ENCODE results near the gene YWHAB. TPM values are rescaled to one million over a fixed set of nuclear protein-coding genes. Genes with fewer than 3 reads are reported as not detected.
A peak's percentile ranks its signal among the peaks of the same experiment; 100 is the strongest.

Gene YWHAB
- total and polyA plus RNA-seq, 10 of the 15 experiments (the other 5 are each of a cell fraction or from before 2014, with no cell fraction given): 63.5 to 323 (median 144) TPM

DNA sequence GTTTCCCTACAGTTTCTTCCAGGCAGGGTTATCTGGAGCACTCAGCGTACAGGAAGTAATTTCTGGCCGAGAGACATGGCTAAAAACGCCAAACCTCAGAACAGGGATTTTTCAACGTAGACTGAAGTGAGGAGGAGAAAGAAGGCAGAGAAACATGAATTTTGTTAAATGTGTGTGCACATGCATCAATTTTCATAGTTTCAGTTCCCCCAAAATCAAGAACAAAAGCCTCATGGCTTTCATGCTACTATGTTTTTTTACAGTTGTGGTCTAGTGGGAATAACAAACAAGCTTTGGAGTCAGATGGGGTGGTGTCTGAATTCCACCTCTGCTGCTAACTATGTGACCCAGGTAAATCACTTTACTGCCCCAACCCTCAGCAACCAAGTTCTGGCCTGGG, 69.8 kb downstream of the YWHAB start (continued):
- TF ChIP-seq, protein P1, sequence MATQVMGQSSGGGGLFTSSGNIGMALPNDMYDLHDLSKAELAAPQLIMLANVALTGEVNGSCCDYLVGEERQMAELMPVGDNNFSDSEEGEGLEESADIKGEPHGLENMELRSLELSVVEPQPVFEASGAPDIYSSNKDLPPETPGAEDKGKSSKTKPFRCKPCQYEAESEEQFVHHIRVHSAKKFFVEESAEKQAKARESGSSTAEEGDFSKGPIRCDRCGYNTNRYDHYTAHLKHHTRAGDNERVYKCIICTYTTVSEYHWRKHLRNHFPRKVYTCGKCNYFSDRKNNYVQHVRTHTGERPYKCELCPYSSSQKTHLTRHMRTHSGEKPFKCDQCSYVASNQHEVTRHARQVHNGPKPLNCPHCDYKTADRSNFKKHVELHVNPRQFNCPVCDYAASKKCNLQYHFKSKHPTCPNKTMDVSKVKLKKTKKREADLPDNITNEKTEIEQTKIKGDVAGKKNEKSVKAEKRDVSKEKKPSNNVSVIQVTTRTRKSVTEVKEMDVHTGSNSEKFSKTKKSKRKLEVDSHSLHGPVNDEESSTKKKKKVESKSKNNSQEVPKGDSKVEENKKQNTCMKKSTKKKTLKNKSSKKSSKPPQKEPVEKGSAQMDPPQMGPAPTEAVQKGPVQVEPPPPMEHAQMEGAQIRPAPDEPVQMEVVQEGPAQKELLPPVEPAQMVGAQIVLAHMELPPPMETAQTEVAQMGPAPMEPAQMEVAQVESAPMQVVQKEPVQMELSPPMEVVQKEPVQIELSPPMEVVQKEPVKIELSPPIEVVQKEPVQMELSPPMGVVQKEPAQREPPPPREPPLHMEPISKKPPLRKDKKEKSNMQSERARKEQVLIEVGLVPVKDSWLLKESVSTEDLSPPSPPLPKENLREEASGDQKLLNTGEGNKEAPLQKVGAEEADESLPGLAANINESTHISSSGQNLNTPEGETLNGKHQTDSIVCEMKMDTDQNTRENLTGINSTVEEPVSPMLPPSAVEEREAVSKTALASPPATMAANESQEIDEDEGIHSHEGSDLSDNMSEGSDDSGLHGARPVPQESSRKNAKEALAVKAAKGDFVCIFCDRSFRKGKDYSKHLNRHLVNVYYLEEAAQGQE (IDR thresholded peaks at IDR 0.05; ENCODE audit: low read depth, low read length): no peak
- no peak for TF ChIP-seq FOXM1 (IDR thresholded peaks at IDR 0.05; ENCODE audit: low read depth, low read length)
- TF ChIP-seq STAT1 (conservative IDR thresholded peaks at IDR 0.05): no peak
- TF ChIP-seq PAX5 (IDR thresholded peaks at IDR 0.05; ENCODE audit: borderline replicate concordance, low read depth, low read length): no peak
- TF ChIP-seq LARP7 (IDR thresholded peaks at IDR 0.05): no peak
- TF ChIP-seq ZNF217 (IDR thresholded peaks at IDR 0.05): no peak
- peak; percentile 49 to 69 for TF ChIP-seq BHLHE40 (IDR thresholded peaks at IDR 0.05; ENCODE audit: borderline replicate concordance in 1 of 2, low read depth in 2 of 2, low read length in 1 of 2)
- TF ChIP-seq, protein P2, sequence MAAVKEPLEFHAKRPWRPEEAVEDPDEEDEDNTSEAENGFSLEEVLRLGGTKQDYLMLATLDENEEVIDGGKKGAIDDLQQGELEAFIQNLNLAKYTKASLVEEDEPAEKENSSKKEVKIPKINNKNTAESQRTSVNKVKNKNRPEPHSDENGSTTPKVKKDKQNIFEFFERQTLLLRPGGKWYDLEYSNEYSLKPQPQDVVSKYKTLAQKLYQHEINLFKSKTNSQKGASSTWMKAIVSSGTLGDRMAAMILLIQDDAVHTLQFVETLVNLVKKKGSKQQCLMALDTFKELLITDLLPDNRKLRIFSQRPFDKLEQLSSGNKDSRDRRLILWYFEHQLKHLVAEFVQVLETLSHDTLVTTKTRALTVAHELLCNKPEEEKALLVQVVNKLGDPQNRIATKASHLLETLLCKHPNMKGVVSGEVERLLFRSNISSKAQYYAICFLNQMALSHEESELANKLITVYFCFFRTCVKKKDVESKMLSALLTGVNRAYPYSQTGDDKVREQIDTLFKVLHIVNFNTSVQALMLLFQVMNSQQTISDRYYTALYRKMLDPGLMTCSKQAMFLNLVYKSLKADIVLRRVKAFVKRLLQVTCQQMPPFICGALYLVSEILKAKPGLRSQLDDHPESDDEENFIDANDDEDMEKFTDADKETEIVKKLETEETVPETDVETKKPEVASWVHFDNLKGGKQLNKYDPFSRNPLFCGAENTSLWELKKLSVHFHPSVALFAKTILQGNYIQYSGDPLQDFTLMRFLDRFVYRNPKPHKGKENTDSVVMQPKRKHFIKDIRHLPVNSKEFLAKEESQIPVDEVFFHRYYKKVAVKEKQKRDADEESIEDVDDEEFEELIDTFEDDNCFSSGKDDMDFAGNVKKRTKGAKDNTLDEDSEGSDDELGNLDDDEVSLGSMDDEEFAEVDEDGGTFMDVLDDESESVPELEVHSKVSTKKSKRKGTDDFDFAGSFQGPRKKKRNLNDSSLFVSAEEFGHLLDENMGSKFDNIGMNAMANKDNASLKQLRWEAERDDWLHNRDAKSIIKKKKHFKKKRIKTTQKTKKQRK (IDR thresholded peaks at IDR 0.05; ENCODE audit: low read depth, low read length): no peak
- no peak for TF ChIP-seq FOXK2 (IDR thresholded peaks at IDR 0.05)
- no peak for TF ChIP-seq ATF7 (IDR thresholded peaks at IDR 0.05; ENCODE audit: low read depth)
- no peak for TF ChIP-seq SP1 (IDR thresholded peaks at IDR 0.05; ENCODE audit: low read depth, low read length)
- TF ChIP-seq, protein P3, sequence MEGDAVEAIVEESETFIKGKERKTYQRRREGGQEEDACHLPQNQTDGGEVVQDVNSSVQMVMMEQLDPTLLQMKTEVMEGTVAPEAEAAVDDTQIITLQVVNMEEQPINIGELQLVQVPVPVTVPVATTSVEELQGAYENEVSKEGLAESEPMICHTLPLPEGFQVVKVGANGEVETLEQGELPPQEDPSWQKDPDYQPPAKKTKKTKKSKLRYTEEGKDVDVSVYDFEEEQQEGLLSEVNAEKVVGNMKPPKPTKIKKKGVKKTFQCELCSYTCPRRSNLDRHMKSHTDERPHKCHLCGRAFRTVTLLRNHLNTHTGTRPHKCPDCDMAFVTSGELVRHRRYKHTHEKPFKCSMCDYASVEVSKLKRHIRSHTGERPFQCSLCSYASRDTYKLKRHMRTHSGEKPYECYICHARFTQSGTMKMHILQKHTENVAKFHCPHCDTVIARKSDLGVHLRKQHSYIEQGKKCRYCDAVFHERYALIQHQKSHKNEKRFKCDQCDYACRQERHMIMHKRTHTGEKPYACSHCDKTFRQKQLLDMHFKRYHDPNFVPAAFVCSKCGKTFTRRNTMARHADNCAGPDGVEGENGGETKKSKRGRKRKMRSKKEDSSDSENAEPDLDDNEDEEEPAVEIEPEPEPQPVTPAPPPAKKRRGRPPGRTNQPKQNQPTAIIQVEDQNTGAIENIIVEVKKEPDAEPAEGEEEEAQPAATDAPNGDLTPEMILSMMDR (IDR thresholded peaks at IDR 0.05 in 2 of 3, conservative IDR thresholded peaks at IDR 0.05 in 1 of 3; ENCODE audit: control insufficient read depth in 2 of 3, extremely low read depth in 1 of 3, insufficient read depth in 1 of 3, low read depth in 3 of 3, low read length in 3 of 3): no peak
- no peak for TF ChIP-seq RCOR1 (conservative IDR thresholded peaks at IDR 0.05; ENCODE audit: low read depth, low read length)
- TF ChIP-seq, protein P4, sequence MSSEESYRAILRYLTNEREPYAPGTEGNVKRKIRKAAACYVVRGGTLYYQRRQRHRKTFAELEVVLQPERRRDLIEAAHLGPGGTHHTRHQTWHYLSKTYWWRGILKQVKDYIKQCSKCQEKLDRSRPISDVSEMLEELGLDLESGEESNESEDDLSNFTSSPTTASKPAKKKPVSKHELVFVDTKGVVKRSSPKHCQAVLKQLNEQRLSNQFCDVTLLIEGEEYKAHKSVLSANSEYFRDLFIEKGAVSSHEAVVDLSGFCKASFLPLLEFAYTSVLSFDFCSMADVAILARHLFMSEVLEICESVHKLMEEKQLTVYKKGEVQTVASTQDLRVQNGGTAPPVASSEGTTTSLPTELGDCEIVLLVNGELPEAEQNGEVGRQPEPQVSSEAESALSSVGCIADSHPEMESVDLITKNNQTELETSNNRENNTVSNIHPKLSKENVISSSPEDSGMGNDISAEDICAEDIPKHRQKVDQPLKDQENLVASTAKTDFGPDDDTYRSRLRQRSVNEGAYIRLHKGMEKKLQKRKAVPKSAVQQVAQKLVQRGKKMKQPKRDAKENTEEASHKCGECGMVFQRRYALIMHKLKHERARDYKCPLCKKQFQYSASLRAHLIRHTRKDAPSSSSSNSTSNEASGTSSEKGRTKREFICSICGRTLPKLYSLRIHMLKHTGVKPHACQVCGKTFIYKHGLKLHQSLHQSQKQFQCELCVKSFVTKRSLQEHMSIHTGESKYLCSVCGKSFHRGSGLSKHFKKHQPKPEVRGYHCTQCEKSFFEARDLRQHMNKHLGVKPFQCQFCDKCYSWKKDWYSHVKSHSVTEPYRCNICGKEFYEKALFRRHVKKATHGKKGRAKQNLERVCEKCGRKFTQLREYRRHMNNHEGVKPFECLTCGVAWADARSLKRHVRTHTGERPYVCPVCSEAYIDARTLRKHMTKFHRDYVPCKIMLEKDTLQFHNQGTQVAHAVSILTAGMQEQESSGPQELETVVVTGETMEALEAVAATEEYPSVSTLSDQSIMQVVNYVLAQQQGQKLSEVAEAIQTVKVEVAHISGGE (CRISPR knock-in tag; IDR thresholded peaks at IDR 0.05): no peak
- no peak for TF ChIP-seq SREBF2 (IDR thresholded peaks at IDR 0.05; ENCODE audit: low read length)
- TF ChIP-seq TCF12 (IDR thresholded peaks at IDR 0.05; ENCODE audit: low read depth, low read length): no peak
- TF ChIP-seq RBBP5 (conservative IDR thresholded peaks at IDR 0.05): no peak
- no peak for TF ChIP-seq EED (IDR thresholded peaks at IDR 0.05; ENCODE audit: low read depth)
- no peak for TF ChIP-seq RELA (IDR thresholded peaks at IDR 0.05; ENCODE audit: borderline replicate concordance, partially characterized antibody)
